Breast epithelium (tissue), 4 donors: ENCODE results near the gene TRPV2. TPM values are rescaled to one million over a fixed set of nuclear protein-coding genes. Genes with fewer than 3 reads are reported as not detected.

Source experiments
- DNase-seq, 2 donors: peaks; one replicate each; pipeline ENCODE4 v3.0.0-alpha.2; 2019; ENCODE audit warnings: low spot score in 2 of 2
- H3K27ac ChIP-seq, 2 donors: fragments of 200-600 bp; sonication (generic) in 1 of 2; one replicate each; pipeline ENCODE4 v1.5.1; 2016 to 2019; ENCODE audit warnings: mild to moderate bottlenecking in 1 of 2
- H3K27me3 ChIP-seq, 2 donors: fragments of 200-600 bp; sonication (generic) in 1 of 2; one replicate each; pipeline versions ENCODE4 v1.5.1 to v1.6.0; 2017 to 2019; ENCODE audit warnings: control low read depth in 1 of 2, mild to moderate bottlenecking in 1 of 2
- H3K36me3 ChIP-seq: fragments of 200-600 bp; one replicate; pipeline ENCODE4 v1.5.1; 2019
- H3K4me1 ChIP-seq, 2 donors: fragments of 200-600 bp; sonication (generic); one replicate each; pipeline ENCODE4 v1.5.1; 2016 to 2019; ENCODE audit warnings: control low read depth in 1 of 2
- H3K4me3 ChIP-seq, 3 donors: fragments of 200-600 bp; sonication (generic); 1 replicate in 2 of 3; 2 replicates in 1 of 3; pipeline ENCODE4 v1.5.1; 2016 to 2019; ENCODE audit warnings: mild to moderate bottlenecking in 3 of 3, moderate library complexity in 2 of 3
- H3K9me3 ChIP-seq, 2 donors: fragments of 200-600 bp; sonication (generic) in 1 of 2; one replicate each; pipeline ENCODE4 v1.5.1; 2016 to 2019; ENCODE audit warnings: control low read depth in 1 of 2
- CTCF ChIP-seq, 3 donors: fragments of 450-650 bp; IDR thresholded peaks; one replicate each; pipeline ENCODE4 v1.5.1; 2016 to 2017; ENCODE audit warnings: antibody characterized with exemption in 3 of 3, mild to moderate bottlenecking in 3 of 3, moderate library complexity in 3 of 3
- POLR2A ChIP-seq: fragments of 450-650 bp; IDR thresholded peaks from one replicate; pipeline ENCODE4 v1.6.1; 2016; ENCODE audit warnings: antibody characterized with exemption, mild to moderate bottlenecking, moderate library complexity
- POLR2AphosphoS5 ChIP-seq, 3 donors: sonication (generic); formaldehyde crosslinking; IDR thresholded peaks; one replicate each; pipeline ENCODE4 v1.6.1; 2017; ENCODE audit warnings: antibody characterized with exemption in 3 of 3
- intact Hi-C: fragments of 100-400 bp; cut with DNase I; formaldehyde crosslinking; loops from one replicate; pipeline ENCODE4 v1.15.1; 2023; ENCODE audit warnings: low total_unique reads
- total RNA-seq, 3 donors: library from RNA; depleted of rRNA; stranded (reverse); fragments of >200 nt; gene quantifications; one replicate each; pipeline ENCODE4 v1.1.0, GENCODE V29; 2016

TRPV2 gene
- total RNA-seq, 3 donors from 2014 or later = 6.6 to 14.2 (median 11.3) TPM

- Histone ChIP-seq H3K27ac (peak overlapping the region; percentile 81 to 96), H3K4me3 (no peak overlapping the region), H3K9me3 (no peaks in the 10 kb centered on the region), H3K36me3 (no peaks in the 10 kb centered on the region), H3K4me1 (peaks cover 0 to 15% of the 10 kb centered on the region in 2 donors), H3K27me3 (no peaks in the 10 kb centered on the region)
- TF ChIP-seq CTCF (IDR thresholded peaks at IDR 0.05) = no peak
- TF ChIP-seq POLR2AphosphoS5 (IDR thresholded peaks at IDR 0.05) = no peak
- no peak for TF ChIP-seq POLR2A
- DNase-seq = peak in 1 of 2 donors; percentile 35
- intact Hi-C loops = no loop called here
Observed at GRCh38 chr17:16378636-16379282, 36.6 kb upstream of the TRPV2 start.

GRCh38 chr17:16379654-16380053 lies 35.7 kb upstream of the TRPV2 start:
- Histone ChIP-seq H3K27me3 (no peaks in the 10 kb centered on the region), H3K4me3 (no peak overlapping the region), H3K4me1 (peaks cover 0 to 18% of the 10 kb centered on the region in 2 donors), H3K9me3 (no peaks in the 10 kb centered on the region), H3K27ac (peak overlapping the region; percentile 81 to 96), H3K36me3 (no peaks in the 10 kb centered on the region)
- intact Hi-C loops = no loop called here
- TF ChIP-seq POLR2A = no peak
- no peak for TF ChIP-seq CTCF (IDR thresholded peaks at IDR 0.05)
- no peak for TF ChIP-seq POLR2AphosphoS5 (IDR thresholded peaks at IDR 0.05)
- no peak for DNase-seq

GRCh38 chr17:16380640-16381495 lies 34.5 kb upstream of the TRPV2 start, which contains the start of gene UBB:
TSS of gene UBB (plus strand) at chr17:16381091. CDS start at chr17:16381908, 817 bp downstream.
- intact Hi-C loops = no loop called here
- TF ChIP-seq CTCF (IDR thresholded peaks at IDR 0.05) (peak in 1 of 3 donors; percentile 17), POLR2A (peak; percentile 96), POLR2AphosphoS5 (IDR thresholded peaks at IDR 0.05) (peak; percentile 99 to 100 (median 100))

GRCh38 chr17:16381496-16381820 lies 33.9 kb upstream of the TRPV2 start:
- H3K4me3 ChIP-seq = peak overlapping the region; percentile 63 to 76 (median 69)
- no peaks in the 10 kb centered on the region for H3K27me3 ChIP-seq
- no peak for TF ChIP-seq POLR2A
- TF ChIP-seq CTCF (IDR thresholded peaks at IDR 0.05) = no peak
- TF ChIP-seq POLR2AphosphoS5 (IDR thresholded peaks at IDR 0.05) = no peak
- intact Hi-C loops = no loop called here
- DNase-seq = no peak
- H3K36me3 ChIP-seq = no peaks in the 10 kb centered on the region
- no peaks in the 10 kb centered on the region for H3K9me3 ChIP-seq
- H3K27ac ChIP-seq = peak overlapping the region; percentile 89 to 96
- H3K4me1 ChIP-seq = peaks cover 0 to 18% of the 10 kb centered on the region in 2 donors

More at GRCh38 chr17:16380640-16381495, 34.5 kb upstream of the TRPV2 start, which contains the start of gene UBB:
- Histone ChIP-seq H3K4me3 (peak within 1 kb of the TSS; percentile 63 to 76 (median 69)), H3K36me3 (no peaks in the 10 kb centered on the region), H3K27ac (peak within 1 kb of the TSS; percentile 89 to 96), H3K9me3 (no peaks in the 10 kb centered on the region), H3K27me3 (no peaks in the 10 kb centered on the region), H3K4me1 (peaks cover 0 to 18% of the 10 kb centered on the region in 2 donors)
- peak; percentile 97 for DNase-seq

GRCh38 chr17:16383216-16383615 lies 32.2 kb upstream of the TRPV2 start:
- no peak for TF ChIP-seq POLR2AphosphoS5 (IDR thresholded peaks at IDR 0.05)
- TF ChIP-seq CTCF (IDR thresholded peaks at IDR 0.05) = no peak
- no peak for TF ChIP-seq POLR2A
- DNase-seq = no peak
- Histone ChIP-seq H3K27me3 (no peaks in the 10 kb centered on the region), H3K36me3 (no peaks in the 10 kb centered on the region), H3K4me1 (peaks cover 0 to 18% of the 10 kb centered on the region in 2 donors), H3K4me3 (peak overlapping the region in 1 of 3 donors; percentile 69), H3K27ac (peak overlapping the region in 1 of 2 donors; percentile 29), H3K9me3 (no peaks in the 10 kb centered on the region)
- intact Hi-C loops = no loop called here
